ENCODE results near the gene PNO1. TPM values are rescaled to one million over a fixed set of nuclear protein-coding genes. Genes with fewer than 3 reads are reported as not detected.

The PNO1 gene
- total RNA-seq, 1 donor from 2014 or later: 14.2 TPM

GRCh38 chr2:68188831-68189230, 31.1 kb downstream of the PNO1 start:
- Mint-ChIP-seq H3K36me3 (peaks cover 7% of the 10 kb centered on the region), H3K27me3 (ENCODE audit: low read depth) (no peaks in the 10 kb centered on the region), H3K9me3 (no peaks in the 10 kb centered on the region)

GRCh38 chr2:68189991-68190784, 32.5 kb downstream of the PNO1 start:
- DNase-seq (ENCODE audit: low spot score in 2 of 2, unreplicated experiment in 2 of 2): no peak
- H3K9me3 Mint-ChIP-seq: no peaks in the 10 kb centered on the region
- H3K27me3 Mint-ChIP-seq (ENCODE audit: low read depth): no peaks in the 10 kb centered on the region
- TF ChIP-seq, protein P1, sequence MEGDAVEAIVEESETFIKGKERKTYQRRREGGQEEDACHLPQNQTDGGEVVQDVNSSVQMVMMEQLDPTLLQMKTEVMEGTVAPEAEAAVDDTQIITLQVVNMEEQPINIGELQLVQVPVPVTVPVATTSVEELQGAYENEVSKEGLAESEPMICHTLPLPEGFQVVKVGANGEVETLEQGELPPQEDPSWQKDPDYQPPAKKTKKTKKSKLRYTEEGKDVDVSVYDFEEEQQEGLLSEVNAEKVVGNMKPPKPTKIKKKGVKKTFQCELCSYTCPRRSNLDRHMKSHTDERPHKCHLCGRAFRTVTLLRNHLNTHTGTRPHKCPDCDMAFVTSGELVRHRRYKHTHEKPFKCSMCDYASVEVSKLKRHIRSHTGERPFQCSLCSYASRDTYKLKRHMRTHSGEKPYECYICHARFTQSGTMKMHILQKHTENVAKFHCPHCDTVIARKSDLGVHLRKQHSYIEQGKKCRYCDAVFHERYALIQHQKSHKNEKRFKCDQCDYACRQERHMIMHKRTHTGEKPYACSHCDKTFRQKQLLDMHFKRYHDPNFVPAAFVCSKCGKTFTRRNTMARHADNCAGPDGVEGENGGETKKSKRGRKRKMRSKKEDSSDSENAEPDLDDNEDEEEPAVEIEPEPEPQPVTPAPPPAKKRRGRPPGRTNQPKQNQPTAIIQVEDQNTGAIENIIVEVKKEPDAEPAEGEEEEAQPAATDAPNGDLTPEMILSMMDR (IDR thresholded peaks at IDR 0.05; ENCODE audit: unreplicated experiment): no peak
- H3K27ac Mint-ChIP-seq: no peak overlapping the region
- H3K4me3 Mint-ChIP-seq: no peak overlapping the region
- peaks cover 7% of the 10 kb centered on the region for H3K36me3 Mint-ChIP-seq
- peaks cover 21% of the 10 kb centered on the region for H3K4me1 Mint-ChIP-seq

More at GRCh38 chr2:68188831-68189230, 31.1 kb downstream of the PNO1 start:
- TF ChIP-seq, protein P1 (IDR thresholded peaks at IDR 0.05; ENCODE audit: unreplicated experiment): no peak
- no peak overlapping the region for H3K27ac Mint-ChIP-seq
- H3K4me1 Mint-ChIP-seq: peaks cover 20% of the 10 kb centered on the region
- no peak for DNase-seq (ENCODE audit: low spot score in 2 of 2, unreplicated experiment in 2 of 2)
- no peak overlapping the region for H3K4me3 Mint-ChIP-seq

DNA sequence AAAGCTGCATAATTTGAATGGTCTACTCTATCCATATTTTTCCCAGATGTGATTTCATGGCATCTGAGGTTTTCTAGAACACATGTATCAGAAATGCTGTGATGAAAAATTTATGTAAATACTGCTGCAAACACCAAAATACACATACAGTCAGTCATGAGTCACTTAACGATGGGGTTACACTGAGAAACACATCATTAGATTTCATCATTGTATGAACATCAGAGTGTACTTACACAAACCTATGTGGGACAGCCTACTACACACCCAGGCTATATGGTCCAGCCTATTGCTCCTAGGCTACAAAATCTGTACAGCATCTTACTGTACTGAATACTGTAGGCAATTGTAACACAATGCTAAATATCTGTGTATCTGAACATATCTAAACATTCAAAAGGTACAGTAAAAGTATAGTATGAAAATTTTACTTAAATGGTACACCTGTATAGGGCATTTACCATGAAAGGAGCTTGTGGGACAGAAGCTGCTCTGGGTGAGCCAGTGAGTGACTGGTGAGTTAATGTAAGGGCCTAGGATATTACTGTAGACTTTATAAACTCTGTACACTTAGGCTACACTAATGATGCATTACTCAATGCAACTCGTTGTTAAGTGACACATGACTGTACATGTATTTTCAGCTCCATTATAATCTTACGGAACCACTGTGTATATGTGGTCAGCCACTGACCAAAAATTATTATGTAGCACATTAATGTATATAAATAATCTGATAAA, 33.5 kb downstream of the PNO1 start:
- peaks cover 29% of the 10 kb centered on the region for H3K4me1 Mint-ChIP-seq
- no peaks in the 10 kb centered on the region for H3K27me3 Mint-ChIP-seq (ENCODE audit: low read depth)
- H3K4me3 Mint-ChIP-seq: no peak overlapping the region
- no peak for DNase-seq (ENCODE audit: low spot score in 2 of 2, unreplicated experiment in 2 of 2)
- TF ChIP-seq, protein P1 (IDR thresholded peaks at IDR 0.05; ENCODE audit: unreplicated experiment): no peak
- H3K9me3 Mint-ChIP-seq: no peaks in the 10 kb centered on the region
- no peak overlapping the region for H3K27ac Mint-ChIP-seq
- H3K36me3 Mint-ChIP-seq: peaks cover 4% of the 10 kb centered on the region

- Mint-ChIP-seq H3K36me3 (peaks cover 5% of the 10 kb centered on the region), H3K27ac (peak overlapping the region; percentile 49), H3K4me1 (peaks cover 31% of the 10 kb centered on the region), H3K4me3 (no peak overlapping the region), H3K27me3 (ENCODE audit: low read depth) (no peaks in the 10 kb centered on the region), H3K9me3 (no peaks in the 10 kb centered on the region)
- no peak for DNase-seq (ENCODE audit: low spot score in 2 of 2, unreplicated experiment in 2 of 2)
- TF ChIP-seq, protein P1 (IDR thresholded peaks at IDR 0.05; ENCODE audit: unreplicated experiment): no peak
These were observed 35.5 kb downstream of the PNO1 start for GRCh38 chr2:68193144-68193543.

- peak overlapping the region; percentile 49 for H3K27ac Mint-ChIP-seq
- DNase-seq (ENCODE audit: low spot score in 2 of 2, unreplicated experiment in 2 of 2): no peak
- no peaks in the 10 kb centered on the region for H3K27me3 Mint-ChIP-seq (ENCODE audit: low read depth)
- peaks cover 31% of the 10 kb centered on the region for H3K4me1 Mint-ChIP-seq
- peaks cover 5% of the 10 kb centered on the region for H3K36me3 Mint-ChIP-seq
- TF ChIP-seq, protein P1 (IDR thresholded peaks at IDR 0.05; ENCODE audit: unreplicated experiment): no peak
- H3K9me3 Mint-ChIP-seq: no peaks in the 10 kb centered on the region
- no peak overlapping the region for H3K4me3 Mint-ChIP-seq
These were observed 36.2 kb downstream of the PNO1 start for GRCh38 chr2:68193787-68194372.
